Islet precursor cell (in vitro differentiated cells): ENCODE results near the gene MMP19.

ENCODE experiments used
- DNase-seq: peaks from one replicate; pipeline ENCODE4 v3.0.0-alpha.2; 2018

MMP19 gene

GRCh38 chr12:55812088-55812487 lies 30.6 kb downstream of the MMP19 start:
- no peak for DNase-seq

GRCh38 chr12:55809274-55809673 lies 33.5 kb downstream of the MMP19 start:
- no peak for DNase-seq

GRCh38 chr12:55806982-55807381 lies 35.8 kb downstream of the MMP19 start:
- DNase-seq, result no peak

- DNase-seq, result no peak
Observed at GRCh38 chr12:55797550-55797949, 45.2 kb downstream of the MMP19 start.

GRCh38 chr12:55797068-55797467 lies 45.7 kb downstream of the MMP19 start:
- DNase-seq, result peak; percentile 71

- DNase-seq, result no peak
Observed at GRCh38 chr12:55795950-55796349, 46.8 kb downstream of the MMP19 start.

- DNase-seq, result no peak
Observed at GRCh38 chr12:55789893-55790292, 52.8 kb downstream of the MMP19 start.

GRCh38 chr12:55789171-55789570 lies 53.6 kb downstream of the MMP19 start:
- no peak for DNase-seq

GRCh38 chr12:55788546-55788945 lies 54.2 kb downstream of the MMP19 start:
- DNase-seq, result no peak
